ELR (cell line): ENCODE results near the gene KYNU.

Experiments used
- DNase-seq: peaks from one replicate; pipeline ENCODE4 v3.0.0-alpha.2; 2015; ENCODE audit warnings: low read depth

KYNU gene

GRCh38 chr2:142965443-142965842 is 88.0 kb downstream of the KYNU start:
- peak; percentile 77 for DNase-seq

GRCh38 chr2:142966284-142966683 is 88.8 kb downstream of the KYNU start:
- DNase-seq, result no peak

- no peak for DNase-seq
Observed at GRCh38 chr2:142967060-142967459, 89.6 kb downstream of the KYNU start.

DNA sequence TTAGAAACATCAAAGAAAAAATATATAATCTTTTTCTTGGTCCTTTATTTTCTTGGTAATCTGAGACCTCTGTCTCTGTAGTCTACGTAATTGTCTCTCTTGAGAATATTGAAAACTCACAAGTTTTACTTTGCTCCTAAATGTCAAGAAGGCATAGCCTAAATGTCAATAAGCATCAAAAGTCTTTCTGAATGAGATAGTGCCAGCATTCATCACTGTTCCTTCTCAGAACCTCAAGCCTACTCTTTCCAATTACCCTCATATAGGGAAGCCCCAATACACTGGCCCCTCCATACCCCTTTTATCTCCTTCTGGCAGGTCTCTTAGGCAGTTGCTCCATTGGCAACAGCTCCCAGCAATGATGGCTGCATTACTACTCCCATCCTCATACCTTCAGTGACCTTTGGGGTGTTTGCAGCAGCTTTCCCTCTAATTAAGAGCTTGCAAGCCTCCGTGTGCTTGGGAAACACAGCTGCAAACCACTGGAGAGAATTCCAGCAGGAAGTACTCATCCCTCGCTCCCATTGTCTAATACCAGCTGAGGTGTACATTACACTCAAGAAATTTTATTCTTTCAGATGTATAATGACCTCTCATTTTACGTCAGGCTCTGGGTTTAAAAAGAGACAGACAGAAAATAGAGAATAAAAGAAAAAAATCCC is 95.8 kb downstream of the KYNU start:
- no peak for DNase-seq

DNA sequence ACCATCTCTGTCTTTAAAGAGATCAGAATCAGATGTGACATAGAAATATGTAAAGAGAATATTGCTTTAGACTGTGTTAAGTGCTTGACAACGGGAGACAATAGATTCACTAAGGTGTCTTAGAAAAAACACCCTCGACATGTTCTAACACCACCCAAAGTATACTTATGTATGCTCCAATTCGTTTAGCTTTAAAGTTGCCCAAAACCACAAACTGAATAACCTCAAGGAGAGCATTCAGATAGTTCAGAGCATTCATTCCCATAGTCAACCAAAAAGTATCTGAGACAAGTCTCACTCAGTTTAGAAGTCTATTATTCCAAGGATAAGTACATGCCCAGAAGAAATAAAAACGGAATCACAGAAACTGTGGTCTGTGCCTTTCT is 96.4 kb downstream of the KYNU start:
- no peak for DNase-seq

DNA sequence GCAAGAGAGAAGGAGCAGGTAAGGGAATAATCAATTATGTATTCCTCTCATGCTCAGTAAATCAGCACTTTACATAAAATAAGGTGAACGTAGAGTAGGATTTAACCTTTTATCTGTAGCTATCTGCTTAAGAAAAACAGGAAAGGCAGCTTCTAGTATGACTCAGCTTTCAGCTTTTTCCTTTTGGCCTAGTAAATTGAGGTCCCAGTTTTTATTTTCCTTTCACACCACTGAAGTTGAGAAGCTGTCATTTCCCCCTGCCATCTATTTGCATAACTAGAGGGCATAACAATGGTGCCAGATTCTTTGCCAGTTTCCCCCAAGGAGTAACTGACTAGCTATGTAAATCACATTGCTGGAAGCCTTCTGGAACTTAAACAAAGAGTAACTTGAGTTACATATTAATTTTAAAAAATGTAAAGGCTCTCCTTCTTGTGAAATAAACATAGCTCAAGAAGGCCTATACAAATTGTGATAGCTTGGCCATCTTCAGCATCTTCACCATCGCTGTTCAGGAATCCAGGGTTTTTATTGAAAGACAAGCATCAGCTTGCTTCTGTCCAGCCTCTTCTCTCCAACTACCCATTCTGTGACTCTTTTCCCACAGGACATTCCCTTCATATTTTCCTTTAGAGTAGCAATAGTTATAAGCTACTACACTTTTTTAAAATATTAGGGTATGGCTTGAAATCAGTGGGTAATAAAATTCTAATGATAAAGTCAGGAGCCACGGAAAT is 97.0 kb downstream of the KYNU start:
- DNase-seq, result peak; percentile 49

DNA sequence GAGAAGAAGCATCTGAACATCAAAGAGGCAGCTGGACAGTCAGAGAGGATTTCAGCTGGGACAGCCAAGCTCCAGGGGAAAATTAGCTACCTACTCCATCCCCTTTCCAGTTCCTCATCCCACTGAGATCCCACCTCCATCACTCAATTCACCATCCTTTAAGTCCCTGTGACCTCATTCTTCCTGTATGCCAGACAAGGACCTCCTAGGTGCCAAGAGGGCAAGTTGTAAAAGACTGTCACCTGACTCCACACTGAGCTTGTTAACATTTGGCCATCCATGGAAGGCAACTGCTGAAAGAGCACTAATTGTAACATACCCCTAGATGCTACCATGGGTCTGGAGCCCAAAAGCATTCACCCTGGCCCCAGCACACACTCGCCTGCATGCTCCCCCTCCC is 97.8 kb downstream of the KYNU start:
- DNase-seq, result no peak

DNA sequence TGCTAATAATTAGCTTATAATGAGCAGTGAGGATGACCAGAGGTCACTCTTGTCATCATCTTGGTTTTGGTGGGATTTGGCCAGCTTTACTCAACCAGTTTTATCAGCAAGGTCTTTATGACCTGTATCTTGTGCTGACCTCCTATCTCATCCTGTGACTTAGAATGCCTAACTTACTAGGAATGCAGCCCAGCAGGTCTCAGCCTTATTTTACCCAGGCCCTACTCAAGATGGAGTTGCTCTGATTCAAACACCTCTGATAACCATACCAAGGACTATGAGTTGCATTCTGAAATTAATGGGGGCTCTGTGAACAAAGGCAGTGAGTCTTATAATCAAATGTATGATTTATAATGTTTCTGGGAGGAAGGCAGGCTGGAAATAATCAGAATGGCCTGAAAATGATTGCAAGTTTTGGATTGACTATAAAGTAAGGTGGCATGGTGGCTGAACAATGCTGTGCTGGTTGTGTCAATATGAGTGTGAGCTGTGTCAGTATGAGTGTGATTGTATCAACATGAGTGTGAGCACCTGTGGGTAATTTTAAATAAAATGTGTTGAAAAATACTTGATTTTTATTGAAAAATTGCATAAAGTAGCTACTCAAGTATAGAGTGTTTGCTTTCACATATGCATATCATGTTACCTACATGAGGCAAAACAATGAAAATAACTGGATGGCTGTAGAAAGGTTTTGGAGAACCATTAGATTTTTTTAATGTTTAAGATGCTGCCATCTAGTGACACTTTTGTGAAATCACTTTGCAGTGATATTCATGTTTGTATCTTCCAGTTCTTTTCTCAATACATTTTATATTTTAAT is 103.0 kb downstream of the KYNU start:
- peak; percentile 69 for DNase-seq

GRCh38 chr2:142981069-142981378 is 103.6 kb downstream of the KYNU start:
- DNase-seq, result no peak

DNA sequence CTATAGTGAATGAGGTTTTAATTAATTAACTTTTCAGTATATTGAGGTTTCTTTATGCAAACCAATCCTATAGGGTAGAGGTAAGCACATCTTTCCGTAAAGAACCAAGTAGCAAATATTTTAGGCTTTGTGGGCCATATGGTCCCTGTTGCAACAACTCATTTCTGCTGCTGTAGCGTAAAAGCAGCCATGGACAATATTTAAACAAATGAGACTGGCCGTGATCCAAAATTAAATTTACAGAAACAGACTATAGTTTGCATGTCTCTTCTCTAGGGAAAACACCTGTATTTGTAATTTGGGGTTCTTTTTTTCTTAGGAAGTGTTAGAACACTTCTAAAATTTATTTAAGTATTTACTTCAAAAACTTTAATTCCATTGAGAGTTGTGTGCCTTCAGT is 104.3 kb downstream of the KYNU start:
- no peak for DNase-seq

DNA sequence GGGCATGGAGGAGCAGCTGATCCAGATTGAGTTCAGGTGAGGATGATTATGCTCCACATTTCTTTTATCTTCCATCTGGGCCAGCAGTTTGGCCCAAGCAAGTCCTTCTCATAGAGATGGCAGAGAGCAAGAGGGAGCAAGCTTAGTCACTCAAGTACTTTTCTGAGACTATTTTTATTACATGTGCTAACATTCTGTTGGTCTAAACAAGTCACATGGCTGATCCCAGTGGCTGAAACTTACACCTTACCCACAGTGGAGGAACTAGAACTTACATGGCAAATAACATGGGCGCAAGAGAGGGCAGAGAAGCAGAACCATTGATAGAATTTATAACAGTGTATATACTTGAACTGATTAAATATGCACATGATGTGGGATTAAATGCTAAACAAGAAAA is 105.7 kb downstream of the KYNU start:
- DNase-seq, result no peak

DNA sequence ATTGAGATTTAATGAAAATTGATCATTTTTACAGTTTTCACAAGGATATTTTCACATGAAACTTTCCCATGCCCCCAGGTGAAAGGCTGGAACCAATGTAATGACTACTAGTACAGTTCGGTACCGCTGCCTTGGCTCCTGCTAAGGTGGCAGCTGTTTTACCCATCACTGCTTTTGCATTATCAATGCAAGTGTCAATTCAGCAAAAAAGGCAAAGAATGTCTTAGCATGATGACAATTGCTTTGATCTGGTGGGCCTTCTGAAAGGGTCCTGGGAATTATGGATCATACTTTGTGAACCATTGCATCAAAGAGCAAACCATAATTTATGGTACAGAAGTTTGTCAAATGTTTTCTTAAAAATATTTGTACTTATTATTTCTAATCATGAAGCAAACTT is 107.2 kb downstream of the KYNU start:
- DNase-seq, result no peak

DNA sequence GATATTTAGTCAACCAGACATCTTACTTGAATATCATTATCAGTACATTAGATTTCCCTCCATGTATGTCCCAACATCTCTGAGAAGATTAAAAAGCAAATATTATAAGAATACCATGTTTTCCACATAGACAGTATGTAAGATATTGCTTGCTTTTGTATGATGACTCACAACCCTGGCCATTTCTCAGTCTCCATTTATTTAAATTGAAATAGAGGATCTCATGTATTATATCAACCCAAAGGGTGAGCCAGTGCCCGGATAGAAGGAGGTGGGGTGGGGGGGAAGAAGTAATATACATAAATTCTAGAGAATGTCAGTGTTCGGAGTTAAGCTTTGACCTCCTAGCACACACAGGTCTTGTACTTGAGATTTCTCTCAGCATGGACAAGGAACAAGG is 109.6 kb downstream of the KYNU start:
- DNase-seq, result no peak

DNA sequence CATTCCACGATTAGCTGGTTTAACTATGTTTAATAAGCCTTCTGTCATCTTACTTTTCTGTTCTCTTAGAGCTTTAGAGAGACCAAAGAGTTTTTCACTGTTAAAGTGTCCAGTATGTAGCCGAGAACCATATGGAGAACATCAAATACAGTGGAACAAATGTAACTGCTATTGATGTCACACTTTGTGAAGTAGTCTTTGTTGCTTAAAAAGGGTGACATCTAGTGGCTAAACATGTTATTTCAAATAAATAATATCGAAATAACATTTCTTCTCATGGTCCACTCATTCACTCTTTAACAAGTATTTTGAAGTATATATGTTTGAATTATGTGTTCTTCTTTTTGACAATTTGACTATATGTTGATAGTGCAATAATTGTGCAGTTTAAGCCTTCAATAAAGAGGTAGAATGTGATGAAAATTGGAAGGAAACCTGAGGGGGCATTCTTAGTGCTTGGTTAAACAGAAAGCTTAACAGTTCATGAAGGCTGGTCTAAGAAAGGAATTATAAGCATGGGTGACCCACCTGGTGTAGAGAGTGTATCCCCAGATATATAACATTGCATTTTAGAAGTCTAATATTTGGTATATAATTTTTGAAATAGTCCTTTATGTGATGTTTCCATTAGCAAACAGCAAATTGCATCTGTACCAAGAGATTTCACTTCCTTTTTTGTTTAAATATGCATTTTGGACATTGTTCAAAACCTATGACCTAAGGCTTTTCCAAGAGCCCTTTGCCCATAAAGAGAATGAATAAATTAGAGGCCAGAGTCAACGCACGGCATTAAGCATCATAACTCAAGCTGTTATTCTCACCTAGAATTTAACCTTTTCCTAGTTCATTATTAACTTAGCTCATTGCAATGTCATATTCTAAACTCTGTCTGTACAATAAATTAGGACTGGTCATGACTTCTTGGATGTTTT is 112.1 kb downstream of the KYNU start:
- DNase-seq, result peak; percentile 69

- DNase-seq, result no peak
Observed at GRCh38 chr2:142991295-142991694, 113.8 kb downstream of the KYNU start.

GRCh38 chr2:142992840-142993239 is 115.4 kb downstream of the KYNU start:
- DNase-seq, result peak; percentile 20

- no peak for DNase-seq
Observed at GRCh38 chr2:142993771-142994170, 116.3 kb downstream of the KYNU start.

GRCh38 chr2:142994665-142995064 is 117.2 kb downstream of the KYNU start:
- no peak for DNase-seq

DNA sequence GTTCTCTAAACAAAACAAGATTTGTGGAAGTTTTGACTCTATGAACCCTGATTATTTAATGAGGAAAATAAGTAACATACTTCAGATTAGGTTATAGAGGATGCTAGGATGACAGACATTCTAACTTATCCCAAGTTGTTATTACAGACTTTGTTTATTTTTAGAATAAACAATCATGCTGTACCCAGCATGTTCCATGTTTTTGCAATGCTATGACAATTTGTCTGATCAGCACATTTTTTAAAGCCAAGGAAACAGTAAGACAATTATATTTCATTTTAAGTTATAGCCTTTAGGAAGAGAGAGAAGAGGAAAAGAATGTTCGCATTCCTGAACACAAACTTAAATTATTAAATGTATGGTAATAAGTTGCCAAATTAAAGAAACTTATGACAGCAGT is 119.8 kb downstream of the KYNU start:
- no peak for DNase-seq

- no peak for DNase-seq
Observed at GRCh38 chr2:143000599-143000998, 123.1 kb downstream of the KYNU start.

GRCh38 chr2:143001501-143001900 is 124.0 kb downstream of the KYNU start:
- no peak for DNase-seq

GRCh38 chr2:143015656-143016055 is 138.2 kb downstream of the KYNU start:
- DNase-seq, result peak; percentile 13
